OCI-LY1 (cell line): ENCODE measurements around the gene GSX2.

ENCODE experiments used
- EZH2 ChIP-seq: fragments of 200-600 bp; sonication (generic), shearing (Covaris generic); IDR thresholded peaks from 2 replicates; pipeline ENCODE4 v1.8.0; 2017; ENCODE audit warnings: borderline replicate concordance, mixed run types, mild to moderate bottlenecking, antibody characterized with exemption, low read length, moderate library complexity, mixed read lengths
- TF ChIP-seq, protein P1 (sequence below): fragments of 200-600 bp; sonication (generic), shearing (Covaris generic); IDR thresholded peaks from 2 replicates; pipeline ENCODE4 v1.5.1; 2017; ENCODE audit warnings: mild to moderate bottlenecking, antibody characterized with exemption, low read length, moderate library complexity, mixed read lengths

- TF ChIP-seq EZH2, result no peak
- TF ChIP-seq, protein P1, sequence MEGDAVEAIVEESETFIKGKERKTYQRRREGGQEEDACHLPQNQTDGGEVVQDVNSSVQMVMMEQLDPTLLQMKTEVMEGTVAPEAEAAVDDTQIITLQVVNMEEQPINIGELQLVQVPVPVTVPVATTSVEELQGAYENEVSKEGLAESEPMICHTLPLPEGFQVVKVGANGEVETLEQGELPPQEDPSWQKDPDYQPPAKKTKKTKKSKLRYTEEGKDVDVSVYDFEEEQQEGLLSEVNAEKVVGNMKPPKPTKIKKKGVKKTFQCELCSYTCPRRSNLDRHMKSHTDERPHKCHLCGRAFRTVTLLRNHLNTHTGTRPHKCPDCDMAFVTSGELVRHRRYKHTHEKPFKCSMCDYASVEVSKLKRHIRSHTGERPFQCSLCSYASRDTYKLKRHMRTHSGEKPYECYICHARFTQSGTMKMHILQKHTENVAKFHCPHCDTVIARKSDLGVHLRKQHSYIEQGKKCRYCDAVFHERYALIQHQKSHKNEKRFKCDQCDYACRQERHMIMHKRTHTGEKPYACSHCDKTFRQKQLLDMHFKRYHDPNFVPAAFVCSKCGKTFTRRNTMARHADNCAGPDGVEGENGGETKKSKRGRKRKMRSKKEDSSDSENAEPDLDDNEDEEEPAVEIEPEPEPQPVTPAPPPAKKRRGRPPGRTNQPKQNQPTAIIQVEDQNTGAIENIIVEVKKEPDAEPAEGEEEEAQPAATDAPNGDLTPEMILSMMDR, result no peak
Observed at GRCh38 chr4:54056360-54056759, 43.6 kb upstream of the GSX2 start.
